Ammon's horn (tissue), 1 donor: ENCODE measurements around the gene NF2.
"Not testable (repeated sequence)": the region's sequence is repeated elsewhere in the genome, so short reads cannot be mapped to it uniquely, and the experiment has no call there.

Experiments used
- DNase-seq: peaks from one replicate; pipeline ENCODE4 v3.0.0-alpha.2; 2016; ENCODE audit warnings: low spot score

NF2 gene

DNA sequence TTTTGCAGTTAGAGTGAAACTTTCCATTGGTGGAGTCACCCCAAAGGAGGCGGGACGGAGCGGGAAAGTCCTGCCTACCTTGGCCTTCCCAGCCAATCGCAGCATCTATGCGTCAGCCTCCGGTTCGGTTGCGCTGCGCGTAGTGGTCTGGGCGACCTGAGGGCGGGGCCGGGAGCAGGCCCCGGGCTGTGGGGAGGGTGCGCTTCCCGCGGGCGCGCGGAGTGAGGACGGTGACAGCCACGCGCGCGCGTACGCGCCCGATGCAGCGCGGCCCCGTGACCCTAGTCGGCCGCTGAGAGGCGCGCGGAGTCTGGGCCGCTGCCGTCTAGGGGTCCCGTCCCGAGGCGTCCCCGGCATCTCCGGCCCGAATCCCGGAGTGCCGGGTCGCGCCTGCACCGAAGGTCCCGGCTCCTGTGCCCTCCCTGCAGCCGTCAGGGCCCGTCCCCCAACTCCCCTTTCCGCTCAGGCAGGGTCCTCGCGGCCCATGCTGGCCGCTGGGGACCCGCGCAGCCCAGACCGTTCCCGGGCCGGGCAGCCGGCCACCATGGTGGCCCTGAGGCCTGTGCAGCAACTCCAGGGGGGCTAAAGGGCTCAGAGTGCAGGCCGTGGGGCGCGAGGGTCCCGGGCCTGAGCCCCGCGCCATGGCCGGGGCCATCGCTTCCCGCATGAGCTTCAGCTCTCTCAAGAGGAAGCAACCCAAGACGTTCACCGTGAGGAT lies at the start of gene NF2:
TSS of gene NF2 (plus strand) at position 276 of the 718 bp plus-strand sequence. CDS start at position 642, 366 bp downstream.
- peak; percentile 100 for DNase-seq

DNA sequence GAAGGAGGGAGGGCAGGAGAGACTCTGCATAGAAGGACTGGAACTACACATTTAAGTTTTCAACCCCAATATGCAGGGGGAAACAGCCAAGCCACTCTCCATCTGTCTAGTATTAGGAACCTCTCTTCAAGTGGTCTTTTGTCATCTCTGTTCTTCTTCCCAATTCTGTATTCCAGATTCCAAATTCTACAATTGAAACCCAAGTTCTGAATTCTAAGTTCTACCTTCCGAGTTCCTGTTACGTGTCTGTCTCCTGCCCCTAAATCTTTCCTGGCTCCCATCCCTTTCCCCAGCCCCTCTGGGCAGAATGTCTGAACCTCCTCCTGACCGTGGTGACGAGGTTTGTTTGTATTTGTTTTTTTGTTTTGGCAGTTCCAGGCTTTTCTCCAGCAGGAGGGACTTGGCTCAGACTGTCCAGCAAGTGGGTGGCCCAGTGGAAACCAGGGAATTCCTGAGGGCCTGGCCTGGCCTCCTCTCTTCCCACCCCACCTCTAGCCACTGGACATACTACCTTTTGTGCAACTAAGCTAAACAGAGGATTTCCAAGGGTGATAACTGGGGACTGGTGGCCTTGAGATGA lies 48.3 kb upstream of the NF2 start:
- peak; percentile 63 for DNase-seq

DNA sequence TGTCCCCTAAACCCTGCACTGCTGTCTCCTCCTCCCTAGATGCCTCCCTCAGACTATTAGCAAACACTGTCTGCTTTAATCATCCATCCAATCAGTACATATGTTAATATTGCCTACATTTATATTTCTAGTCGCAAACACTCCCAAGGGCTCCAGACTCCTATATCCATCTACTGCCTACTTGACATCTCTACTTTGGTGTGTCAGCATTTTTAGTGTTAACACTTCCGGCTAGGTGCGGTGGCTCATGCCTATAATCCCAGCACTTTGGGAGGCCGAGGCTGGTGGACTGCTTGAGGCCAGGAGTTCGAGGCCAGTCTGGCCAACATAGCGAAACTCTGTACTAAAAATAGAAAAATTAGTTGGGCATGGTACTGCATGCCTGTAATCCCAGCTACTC lies 44.4 kb upstream of the NF2 start:
- no peak for DNase-seq

DNA sequence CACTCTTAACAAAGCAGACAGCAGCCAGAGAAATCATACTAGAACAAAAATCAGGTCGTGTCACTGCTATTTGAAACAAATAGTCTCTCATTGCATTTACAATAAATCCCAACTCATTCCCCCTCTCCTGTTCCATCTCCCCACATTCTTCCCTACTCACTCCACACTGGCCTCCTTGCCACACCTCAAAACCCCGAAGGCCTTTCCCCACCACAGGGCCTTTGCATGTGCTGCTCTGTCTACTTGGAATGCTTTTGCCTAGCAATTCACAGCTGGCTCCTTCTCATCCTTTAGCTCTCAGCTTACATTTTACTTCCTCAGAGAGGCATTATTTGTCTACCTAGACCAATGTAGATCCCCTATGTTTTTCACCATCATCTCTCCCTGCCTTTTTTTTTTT lies 43.6 kb upstream of the NF2 start:
- DNase-seq = no peak

DNA sequence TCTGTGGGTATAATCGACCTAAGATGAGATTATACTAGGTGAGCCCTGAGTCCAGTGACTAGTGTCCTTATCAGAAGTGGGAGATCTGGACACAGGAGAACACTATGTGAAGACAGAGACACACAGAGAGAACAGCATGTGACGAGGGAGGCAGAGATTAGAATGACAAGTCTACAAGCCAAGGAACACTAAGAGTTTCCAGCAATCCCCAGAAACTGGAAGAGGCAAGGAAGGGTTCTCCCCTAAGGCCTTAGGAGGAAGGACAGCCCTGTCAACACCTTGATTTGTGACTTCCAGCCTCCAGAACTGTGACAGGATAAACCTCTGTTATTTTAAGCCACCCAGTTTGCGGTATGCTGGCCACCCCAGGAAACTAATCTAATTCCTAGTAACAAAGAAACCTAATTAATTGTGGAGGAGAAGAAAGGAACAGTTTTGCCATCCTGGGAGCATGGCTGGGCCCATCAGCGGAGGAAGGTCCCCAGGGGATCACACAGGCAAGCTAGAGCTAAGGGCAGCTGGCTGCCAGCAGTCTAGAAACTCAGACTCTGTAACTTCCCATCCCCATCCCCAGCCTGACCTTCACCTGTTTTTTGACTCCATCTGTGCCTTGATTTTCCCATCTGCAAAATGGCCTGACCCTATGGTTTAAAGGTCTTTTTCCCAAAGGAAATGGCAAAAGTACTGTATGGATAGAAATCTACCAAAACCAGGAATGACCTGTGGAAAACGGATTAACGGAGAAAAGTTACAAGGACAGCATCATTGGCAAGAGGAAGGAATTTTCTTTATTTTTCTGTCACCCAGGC lies 39.6 kb upstream of the NF2 start:
- no peak for DNase-seq

DNA sequence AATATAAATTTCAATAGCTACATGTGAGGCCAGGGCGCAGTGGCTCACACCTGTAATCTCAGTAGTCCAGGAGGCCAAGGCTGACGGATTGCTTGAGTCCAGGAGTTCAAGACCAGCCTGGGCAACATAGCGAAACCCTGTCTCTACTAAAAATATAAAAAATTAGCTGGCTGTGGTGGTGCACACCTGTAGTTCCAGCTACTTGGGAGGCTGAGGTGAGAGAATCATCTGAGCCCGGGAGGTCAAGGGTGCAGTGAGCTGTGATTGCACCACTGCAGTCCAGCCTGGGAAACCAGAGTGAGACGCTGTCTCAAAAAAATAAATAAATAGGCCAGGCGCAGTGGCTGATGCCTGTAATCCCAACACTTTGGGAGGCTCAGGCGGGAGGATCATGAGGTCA lies 36.9 kb upstream of the NF2 start:
- DNase-seq = not testable (repeated sequence)

DNA sequence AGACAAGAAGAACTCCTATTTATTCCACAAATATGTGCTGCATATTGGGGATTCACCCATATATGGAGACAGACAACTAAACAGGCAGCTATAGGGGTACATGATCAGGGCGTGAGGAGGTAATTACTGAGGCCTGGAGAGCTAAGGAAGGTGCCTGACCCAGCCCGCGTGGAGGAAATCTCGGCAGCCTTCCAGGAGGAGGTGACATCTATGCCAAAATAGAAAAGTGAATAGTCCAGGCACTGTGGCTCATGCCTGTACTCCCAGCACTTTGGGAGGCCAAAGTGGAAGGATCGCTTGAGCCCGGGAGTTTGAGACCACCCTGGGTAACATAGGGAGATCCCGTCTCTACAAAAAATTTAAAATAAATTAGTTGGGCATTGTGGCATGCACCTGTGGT lies 36.1 kb upstream of the NF2 start:
- DNase-seq = no peak

DNA sequence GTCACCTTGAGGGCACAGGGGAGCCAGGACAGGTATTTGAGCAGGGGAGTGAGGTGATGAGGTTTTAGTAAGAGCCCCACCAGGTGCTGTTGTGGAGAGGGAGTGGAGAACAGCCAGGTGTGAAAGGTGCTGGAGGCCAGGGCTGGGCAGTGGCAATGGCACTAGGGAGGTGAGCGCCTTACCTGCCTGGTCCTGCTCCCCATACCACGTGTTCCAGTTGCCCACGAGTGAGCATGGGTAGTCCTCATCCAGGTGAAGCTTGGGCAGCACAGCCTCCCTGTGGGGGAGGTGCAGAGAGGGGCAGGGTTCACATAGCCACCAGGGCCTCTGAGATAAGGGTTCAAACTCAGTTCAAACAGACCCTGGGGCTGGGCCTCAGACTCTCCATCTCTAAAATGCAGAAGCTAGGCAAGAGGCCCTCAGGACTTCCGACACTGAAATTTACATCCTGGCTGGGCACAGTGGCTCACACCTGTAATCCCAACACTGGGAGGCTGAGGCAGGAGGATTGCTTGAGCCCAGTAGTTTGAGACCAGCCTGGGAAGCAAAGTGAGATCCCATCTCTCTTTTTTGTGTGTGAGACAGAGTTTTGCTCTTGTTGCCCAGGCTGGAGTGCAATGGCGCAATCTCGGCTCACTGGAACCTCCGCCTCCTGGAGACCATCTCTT lies 34.3 kb upstream of the NF2 start:
- DNase-seq = no peak

DNA sequence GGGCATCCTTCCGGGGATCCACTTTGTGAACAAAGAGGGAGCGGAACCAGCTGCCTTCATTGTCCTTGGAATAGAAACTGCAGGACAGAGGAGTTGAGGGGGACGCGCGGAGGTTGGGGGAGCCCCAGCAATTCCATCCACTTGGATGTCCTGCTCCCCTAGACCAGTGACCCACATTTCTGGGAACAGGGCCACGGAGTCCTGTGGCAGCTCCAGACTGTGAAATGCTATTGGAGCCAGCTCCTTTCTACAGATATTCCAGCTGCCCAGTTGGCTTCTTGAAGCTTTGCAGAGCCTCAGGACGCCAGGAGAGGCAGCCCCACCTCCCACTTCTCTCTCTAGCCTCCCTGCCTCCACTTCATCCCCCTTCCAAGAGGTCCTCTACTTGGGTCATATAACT lies 33.0 kb upstream of the NF2 start:
- DNase-seq = no peak

DNA sequence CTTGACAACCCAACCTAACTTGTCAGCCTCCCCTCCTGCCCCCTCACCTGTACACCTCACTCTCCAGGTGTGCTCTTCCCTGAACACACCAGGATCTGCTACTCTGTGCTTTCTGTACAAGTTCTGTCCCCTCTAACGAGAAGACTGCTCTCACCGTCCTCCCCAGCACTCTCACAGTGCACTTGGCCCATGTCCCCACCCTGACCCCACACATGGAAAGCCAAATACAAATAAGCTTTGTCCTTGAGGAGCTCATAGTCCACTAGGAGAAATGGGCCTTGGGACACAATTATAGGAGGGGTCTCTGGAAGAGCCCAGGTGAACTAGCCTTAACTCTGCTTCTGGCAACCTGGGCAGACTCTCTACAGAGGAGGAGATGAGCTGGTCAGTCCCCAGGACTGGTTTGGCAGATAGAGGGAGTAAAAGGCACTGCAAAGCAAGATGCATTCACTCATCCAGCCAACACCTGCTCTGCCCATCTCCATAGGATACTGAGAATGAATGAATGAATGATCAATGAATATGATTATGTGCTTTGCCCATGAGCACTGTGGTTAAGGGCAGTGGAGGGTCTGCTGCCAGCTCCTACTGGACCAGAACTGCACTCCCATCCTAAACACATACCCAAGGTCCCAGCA lies 32.4 kb upstream of the NF2 start:
- no peak for DNase-seq

DNA sequence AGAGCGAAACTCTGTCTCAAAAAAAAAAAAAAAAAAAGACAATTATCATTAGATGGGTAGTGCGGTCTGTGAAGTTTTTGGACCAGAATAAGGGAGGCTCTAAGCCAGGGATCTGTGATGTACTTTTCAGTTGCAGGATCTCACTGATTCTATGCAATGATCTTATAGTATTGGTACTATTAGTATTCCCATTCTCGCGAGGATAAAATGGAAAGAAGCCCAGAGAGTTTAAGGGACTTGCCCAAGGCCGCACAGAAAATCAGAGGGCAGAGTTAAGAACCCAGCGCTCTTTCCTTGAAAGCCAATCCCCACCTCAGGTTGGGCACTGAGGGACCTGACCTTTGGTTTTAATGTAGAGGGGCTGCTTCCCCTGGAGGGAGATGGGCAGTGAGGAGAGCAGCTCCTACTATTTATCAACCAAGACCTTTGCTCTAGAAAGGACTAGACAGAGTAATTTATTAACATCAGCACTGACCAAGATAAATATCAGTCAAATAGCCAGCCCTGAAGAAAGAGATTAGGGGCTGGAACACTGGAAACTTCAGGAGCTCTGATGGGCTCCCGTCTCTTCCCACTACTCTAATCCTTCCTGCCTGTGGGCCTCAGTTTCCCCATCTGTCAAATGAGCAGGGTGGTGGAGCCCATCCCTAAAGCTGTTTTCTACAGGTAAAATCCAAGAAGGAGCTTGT lies 28.5 kb upstream of the NF2 start:
- DNase-seq = no peak

DNA sequence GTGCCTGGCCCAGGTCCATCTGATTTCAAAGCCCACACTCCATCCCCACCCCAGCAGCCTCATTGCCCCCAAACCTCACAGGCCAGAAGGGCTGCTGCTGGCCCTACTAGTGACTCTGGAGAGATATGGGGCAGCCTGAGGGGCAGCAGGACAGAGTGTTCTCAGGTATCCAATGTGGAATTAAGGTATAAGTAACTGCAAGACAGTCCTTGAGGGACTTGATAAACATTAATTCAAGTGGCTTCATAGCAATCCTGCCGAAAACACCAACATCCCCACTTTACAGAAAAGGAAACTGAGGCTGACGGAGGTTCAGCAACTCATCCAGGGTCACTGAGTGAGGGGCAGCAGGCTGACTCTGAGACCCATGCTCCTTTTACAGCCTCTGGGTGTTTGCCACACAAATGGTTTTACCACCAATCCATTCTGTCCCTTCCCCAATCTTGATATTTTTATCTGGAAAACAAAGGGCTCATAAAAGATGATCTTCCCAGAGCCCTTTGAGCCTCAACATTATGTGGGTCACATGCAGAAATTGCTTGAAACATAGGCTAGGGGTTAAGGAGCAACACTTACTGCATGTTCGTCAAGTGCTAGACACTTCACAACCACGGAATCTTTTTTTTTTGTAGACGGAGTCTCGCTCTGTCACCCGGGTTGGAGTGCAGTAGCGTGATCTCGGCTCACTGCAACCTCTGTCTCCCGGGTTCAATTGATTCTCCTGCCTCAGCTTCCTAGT lies 24.8 kb upstream of the NF2 start:
- DNase-seq = no peak

DNA sequence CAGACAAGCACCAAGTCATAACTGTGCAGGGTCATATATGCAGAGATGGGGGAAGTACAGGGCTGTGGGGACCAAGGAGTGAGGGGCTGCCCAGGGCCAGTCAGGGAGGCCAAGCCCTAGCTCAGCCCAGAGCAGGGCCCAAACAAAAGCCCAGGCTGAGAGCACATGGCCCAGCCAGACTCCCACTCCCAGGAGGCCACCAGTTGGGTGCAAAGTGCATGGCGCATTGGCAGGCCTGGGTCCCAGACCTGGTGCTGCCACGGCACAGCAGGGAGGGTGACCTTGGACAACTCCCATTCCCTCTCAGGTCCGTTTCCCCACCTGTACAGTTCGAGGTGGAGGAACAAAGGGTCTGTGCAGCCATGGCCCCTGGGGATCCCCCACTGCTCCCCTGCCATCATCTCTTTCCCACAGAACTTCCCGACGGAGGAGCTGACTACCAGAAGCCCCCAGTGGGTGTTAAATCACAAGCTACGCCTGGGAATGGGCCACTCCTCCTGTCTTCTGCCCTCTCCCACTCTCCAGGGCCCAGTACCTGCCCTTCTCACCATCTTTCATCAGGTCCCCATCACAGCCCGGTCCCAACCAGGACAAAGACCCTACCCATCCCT lies 23.1 kb upstream of the NF2 start:
- DNase-seq = no peak

DNA sequence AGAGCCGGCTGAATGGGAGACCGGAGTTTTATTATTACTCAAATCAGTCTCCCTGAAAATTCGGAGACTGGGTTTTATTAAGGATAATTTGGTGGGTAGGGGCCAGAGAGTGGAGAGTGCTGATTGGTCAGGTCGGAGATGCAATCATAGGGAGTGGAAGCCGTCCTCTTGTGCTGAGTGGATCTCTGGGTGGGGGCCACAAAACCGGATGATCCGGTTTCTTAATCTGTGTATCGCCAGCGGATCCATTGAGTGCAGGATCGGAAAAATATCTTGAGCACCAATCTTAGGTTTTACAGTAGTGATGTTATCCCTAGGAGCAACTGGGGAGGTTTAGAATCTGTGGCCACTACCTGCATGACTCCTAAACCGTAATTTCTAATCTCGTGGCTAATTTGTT lies 21.6 kb upstream of the NF2 start:
- no peak for DNase-seq

DNA sequence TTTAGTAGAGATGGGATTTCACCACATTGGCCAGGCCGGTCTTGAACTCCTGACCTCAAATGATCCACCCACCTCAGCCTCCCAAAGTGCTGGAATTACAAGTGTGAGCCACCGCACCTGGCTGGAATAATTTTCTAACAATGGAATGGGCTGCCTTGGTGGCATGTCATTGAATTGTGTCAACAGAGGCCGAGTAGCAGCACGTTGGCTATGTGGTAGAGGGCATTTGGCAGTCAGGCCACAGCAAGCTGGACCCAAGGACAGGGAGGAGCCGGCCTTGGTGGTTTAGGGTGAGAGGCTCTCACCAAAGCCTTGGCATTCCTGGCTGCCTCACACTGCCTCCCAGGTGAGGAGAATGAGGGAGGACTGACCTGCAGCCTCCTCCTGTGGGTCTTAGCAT lies 18.5 kb upstream of the NF2 start:
- no peak for DNase-seq

DNA sequence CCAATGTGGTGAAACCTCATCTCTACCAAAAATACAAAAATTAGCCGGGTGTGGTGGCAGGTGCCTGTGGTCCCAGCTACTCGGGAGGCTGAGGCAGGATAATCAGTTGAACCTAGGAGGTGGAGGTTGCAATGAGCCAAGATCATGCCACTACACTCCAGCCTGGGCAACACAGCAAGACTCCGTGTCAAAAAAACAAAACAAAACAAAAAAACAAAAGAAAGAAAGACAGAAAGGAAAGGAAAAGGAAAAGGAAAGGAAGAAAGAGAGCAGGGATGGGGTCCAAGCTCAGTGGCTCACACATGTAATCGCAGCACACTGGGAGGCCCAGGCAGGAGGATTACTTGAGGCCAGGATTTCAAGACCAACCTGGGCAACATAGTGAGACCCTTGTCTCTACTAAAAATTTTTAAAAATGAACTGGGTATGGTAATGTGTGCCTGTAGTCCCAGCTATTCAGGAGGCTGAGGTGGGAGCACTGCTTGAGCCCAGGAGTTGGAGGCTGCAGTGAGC lies 17.2 kb upstream of the NF2 start:
- DNase-seq = not testable (repeated sequence)

DNA sequence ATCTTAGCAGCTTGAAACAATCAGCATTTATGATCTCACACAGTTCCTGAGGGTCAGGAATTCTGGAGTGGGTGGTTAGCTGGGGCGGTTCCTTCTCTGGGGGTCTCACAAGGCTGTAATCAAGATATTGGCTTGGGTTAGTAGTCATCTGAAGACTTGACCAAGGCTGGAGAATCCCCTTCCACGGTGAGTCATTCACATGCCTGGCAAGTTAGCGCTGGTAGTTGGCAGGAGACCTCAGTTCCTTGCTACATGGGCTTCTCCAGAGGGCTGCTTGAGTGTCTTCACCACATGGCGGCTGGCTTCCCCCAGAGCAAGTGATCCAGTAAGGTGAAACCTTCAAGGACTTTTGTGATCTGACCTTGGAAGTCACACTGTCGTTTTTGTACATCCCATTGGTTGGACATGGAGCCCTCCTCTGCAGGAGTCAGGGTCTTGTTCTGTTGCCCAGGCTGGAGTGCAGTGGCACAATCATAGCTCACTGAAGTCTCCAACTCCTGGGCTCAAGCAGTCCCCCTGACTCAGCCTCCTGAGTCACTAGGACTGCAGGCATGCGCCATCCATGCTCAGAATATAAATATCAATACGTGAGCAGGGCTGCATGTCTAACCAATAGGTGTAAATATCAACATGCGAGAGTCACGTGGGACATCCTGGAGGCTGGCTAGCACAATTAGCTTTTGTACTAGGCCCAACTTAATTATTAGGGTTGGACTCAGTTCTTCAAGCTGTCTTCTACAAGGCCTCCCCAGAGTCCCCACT lies 15.3 kb upstream of the NF2 start:
- no peak for DNase-seq

DNA sequence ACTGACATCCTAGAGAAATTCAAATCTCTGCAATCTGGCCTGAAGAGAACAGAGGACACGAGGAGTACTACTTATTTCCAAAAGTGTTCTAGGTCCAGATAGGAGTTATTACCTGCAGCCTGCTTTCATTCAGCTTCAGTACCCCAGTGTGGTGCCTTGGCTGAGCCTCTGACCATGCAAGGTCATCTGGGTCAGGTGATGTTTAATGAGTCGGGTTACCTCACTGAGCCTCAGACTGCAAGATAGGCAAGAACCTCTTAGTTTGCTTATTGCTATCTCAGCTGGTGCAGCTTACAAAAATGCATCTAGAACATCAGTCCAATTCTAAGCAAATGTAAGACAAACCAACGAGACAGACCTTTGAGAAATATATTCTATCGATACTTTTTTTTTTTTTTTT lies 9.5 kb upstream of the NF2 start:
- DNase-seq = no peak

DNA sequence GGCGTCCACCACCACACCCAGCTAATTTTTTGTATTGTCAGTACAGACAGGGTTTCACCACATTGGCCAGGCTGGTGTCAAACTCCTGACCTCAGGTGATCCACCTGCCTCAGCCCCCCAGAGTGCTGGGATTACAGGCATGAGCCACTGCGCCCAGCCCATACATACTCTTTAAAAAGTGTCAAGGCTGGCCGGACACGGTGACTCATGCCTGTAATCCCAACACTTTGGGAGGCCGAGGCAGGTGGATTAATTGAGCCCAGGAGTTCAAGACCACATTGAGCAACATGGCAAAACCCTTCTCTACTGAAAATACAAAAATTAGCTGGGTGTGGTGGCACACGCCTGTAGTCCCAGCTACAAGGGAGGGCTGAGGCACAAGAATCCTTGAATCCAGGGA lies 9.0 kb upstream of the NF2 start:
- DNase-seq = not testable (repeated sequence)
